Activated naive CD4-positive, alpha-beta T cell treated with Interleukin-2 at 50 U/mL for 16 hours (primary cell): ENCODE data around the gene ERN1.
"Not testable (repeated sequence)": the region's sequence is repeated elsewhere in the genome, so short reads cannot be mapped to it uniquely, and the experiment has no call there.

Experiments
- DNase-seq: peaks from one replicate; pipeline ENCODE4 v3.0.0-alpha.2; 2020

ERN1 gene

GRCh38 chr17:64022611-64023063 is 107.3 kb downstream of the ERN1 start:
- peak; percentile 11 for DNase-seq

DNA sequence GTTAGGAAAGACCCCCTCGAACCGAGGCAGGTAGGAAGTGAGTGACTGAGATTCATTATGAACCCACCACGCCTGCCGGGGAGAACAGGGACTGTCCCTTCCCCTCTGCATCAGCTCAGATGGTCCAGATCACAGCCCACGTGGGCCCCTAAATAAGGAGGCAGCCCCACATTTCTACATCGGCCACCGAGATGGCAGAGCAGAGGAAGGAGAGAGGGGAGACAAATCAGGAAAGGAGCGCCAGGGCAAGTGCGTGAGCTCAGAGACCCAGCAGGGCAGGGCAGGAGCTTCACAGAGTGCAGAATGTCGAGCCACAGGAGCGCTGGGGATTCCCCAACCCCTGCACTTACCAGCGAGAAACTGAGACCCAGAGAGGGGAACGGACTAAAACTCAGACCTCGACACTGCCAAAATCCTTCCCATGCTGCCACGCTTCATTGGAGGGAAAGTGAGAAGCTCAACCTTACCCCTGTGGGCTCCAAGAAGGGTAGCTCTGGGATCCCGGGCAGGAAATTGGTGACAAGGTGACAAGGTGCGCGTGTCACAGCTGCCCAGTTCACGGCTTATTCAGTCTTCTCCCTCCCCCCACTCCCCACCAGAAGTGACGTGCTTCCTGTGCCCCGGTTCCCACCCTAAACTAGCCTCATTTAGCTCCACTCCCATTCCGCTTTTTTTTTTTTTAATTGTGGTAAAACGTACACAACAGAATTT is 109.7 kb downstream of the ERN1 start, which contains the start of gene ICAM2:
TSS of gene ICAM2 (minus strand) at position 578 of the 711 bp plus-strand sequence. CDS start 13,942 bp downstream, outside the sequence.
- peak; percentile 86 for DNase-seq

GRCh38 chr17:64019551-64019961 is 110.4 kb downstream of the ERN1 start:
- DNase-seq = not testable (repeated sequence)

GRCh38 chr17:64017381-64017980 is 112.5 kb downstream of the ERN1 start:
- DNase-seq = no peak

DNA sequence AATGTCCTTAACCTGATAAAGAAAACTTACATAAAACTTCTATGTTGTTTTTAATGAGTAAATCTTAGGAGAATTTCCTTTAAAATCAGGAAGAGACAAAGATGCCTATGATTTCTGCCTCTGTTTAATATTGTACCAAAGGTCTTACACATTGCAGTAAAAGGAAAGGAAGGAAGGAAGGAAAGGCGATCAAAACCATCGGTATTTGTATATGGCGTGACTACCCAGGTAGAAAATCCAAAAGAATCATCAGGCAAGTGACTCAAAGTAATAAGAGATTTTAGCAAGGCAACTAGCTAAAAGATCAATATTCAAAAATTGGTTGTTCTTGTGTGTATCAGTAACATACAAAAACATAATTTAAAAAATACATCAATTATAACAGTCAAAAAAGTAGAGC is 113.0 kb downstream of the ERN1 start:
- DNase-seq = no peak

- DNase-seq = no peak
Measured at GRCh38 chr17:64016231-64016784, 113.6 kb downstream of the ERN1 start.

GRCh38 chr17:64015447-64015846 is 114.5 kb downstream of the ERN1 start:
- DNase-seq = no peak

GRCh38 chr17:64009571-64010402 is 120.2 kb downstream of the ERN1 start:
- no peak for DNase-seq

DNA sequence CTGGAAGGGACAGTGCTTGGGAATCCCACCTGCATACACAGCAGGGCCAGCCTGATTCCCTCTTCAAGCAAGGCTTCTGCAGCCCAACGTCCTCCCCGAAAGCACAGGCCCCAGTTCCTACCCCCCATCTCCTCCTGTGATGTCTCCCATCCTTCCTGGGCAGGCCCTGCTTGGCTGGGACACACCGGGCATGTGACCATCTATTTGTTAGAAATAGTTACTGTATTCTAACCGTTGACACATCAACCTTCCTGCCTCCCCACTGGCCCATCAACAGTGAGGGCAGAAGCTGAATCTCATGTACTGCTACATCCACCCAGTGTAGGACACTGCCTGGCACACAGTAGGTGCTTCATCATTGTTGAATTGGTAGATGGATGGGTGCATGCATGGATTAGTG is 121.1 kb downstream of the ERN1 start:
- DNase-seq = no peak

DNA sequence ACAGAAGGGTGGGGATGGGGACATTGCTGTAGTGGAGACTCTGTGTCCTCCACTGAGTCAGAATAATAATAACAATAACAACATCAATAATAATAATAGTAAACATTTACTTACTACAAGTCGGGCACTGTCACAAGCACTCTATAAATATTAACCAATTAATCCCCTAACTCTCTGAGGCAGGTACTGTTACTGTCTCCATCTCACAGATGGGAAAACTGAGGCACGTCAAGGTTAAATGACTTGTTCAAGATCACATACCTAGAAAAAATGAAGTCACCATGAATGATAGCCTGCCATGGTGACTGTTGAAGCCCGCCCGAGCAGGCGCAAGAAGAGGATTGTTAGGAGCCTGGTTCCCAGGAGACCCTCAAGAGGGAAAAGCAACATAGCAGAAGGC is 121.6 kb downstream of the ERN1 start:
- no peak for DNase-seq

GRCh38 chr17:64007838-64008282 is 122.1 kb downstream of the ERN1 start:
- DNase-seq = no peak

GRCh38 chr17:64007089-64007837 is 122.7 kb downstream of the ERN1 start:
- DNase-seq = not testable (repeated sequence)

DNA sequence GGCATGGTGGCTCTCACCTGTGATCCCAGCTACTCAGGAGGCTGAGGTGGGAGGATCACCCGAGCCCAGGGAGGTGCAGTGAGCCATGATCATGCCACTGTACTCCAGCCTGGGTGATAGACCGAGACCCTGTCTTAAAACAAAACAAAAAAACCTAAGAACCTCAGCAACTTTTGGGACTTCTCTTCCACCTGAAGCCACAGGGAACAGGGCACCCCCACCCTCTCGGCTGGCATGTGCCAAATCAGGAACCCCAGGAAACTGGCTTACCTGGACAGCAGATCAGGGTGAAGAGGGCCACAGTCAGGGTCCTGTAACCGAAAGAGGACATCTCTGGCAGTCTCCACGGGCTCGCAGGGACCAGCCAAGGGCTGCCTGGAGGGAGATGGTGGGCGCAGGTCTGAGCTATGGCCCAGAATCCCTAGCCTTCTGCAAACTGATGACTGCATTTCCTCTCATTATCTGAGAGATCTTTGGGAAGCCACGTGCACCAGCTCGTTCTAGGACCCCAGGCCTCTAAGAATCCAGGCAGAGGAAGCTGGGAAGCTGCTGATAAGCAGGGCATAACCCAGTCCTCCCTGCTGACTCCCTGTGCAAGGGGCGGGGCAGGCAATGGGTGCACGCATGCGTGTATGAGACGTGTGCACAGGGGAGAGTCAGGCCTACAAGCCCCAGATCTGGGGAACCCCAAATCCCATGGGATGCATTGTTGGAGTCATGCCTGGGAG is 123.4 kb downstream of the ERN1 start:
- DNase-seq = no peak

DNA sequence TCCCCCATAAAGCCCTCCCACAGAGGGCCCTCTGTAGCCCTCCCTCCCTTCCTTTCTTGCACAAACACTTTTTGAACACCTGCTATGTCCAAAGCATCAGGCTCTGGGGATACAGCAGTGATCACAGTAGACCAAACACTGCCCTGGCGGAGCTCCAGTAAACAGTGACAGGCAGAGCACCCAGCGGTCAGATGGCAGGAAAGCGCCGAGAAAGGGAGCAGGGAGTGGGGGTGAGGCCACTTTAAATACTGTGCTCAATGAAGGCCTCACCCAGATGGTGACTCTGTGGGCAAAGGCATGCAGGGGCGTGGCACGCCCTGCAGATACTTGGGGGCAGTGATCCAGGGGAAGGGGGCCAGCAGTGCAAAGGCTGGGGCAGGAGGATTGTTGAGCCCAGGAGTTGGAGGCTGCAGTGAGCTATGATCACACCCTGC is 124.2 kb downstream of the ERN1 start:
- DNase-seq = no peak

DNA sequence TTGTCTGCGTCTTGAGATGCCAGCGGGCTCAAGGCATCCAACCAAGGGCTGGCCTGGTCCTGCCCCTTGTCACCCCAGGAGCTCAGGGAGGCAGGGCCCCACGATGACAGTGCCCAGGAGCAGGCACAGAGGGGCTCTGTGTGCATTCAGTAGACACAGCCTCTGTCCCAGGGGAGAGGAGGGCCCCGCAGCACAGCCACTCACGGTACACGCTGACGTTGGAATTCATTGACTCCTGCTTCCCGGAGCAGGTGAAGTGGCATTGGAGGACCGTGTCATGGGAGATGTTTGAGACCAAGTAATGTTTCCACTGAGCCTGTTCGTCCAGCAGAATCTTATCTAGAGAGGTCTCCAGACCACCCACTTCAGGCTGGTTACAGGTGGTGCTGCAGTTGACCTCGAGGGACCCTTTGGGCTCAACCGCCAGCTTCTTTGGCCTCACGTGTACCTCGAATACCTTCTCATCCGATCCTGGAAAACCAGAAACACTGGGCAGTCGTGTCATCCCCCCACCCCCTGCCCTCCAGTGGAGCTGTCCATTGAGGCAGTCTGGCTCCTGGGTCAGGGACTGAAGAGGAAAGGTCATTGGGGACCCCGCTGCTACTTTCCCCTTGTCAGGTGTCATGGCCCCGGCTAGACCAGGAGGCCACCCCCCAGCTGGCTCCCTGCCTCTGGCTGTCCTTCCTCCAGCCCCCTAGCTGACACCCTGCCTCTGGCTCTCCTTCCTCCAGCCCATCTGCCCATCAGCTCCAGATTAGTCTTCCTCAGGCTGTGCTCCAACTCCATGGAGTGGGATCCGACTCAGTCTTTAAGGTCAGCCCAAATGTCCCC is 124.8 kb downstream of the ERN1 start:
- no peak for DNase-seq

DNA sequence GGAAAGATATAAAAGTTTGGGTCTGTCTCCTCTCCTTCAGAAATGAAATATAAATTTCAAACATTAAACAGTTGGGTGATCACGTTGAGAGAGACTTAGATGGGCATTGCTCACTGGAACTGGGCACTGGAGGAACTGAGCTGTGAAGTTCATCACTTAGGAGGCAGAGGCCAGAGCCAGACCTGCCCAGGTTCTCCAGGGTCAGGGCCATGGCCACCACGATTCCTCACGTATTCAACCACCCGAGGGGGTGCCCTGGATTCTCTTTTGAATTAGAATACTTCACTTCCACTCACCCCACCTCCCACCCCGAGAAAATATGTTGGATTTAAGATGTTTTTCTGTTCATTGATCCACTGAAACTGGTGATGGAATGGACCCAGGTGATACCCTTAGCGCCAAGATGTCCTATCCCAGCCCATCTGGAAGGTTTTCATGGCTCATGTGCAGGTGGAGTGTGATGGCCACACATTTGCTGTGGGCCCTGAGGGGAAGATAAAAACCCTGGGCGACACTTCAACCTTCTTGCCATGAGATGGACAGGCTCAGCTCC is 125.7 kb downstream of the ERN1 start:
- no peak for DNase-seq

- DNase-seq = no peak
Measured at GRCh38 chr17:64003526-64004121, 126.3 kb downstream of the ERN1 start.

GRCh38 chr17:64002658-64003525 is 127.1 kb downstream of the ERN1 start:
- no peak for DNase-seq
